Vagina (tissue), 2 donors: ENCODE measurements around the gene PSD.
A peak's percentile ranks its signal among the peaks of the same experiment; 100 is the strongest.

Experiments
- CTCF ChIP-seq, 3 experiments: fragments of 450-650 bp in 2 of 3; fragments of 200-600 bp in 1 of 3; sonication (generic) in 1 of 3; IDR thresholded peaks; one replicate each; pipeline ENCODE4 v1.5.1; 2017 to 2019; ENCODE audit warnings: antibody characterized with exemption in 3 of 3, mild to moderate bottlenecking in 2 of 3, moderate library complexity in 2 of 3
- POLR2A ChIP-seq, 2 donors: fragments of 450-650 bp; IDR thresholded peaks; one replicate each; pipeline ENCODE4 v1.6.1; 2017; ENCODE audit warnings: antibody characterized with exemption in 2 of 2, mild to moderate bottlenecking in 2 of 2, moderate library complexity in 2 of 2
- POLR2AphosphoS5 ChIP-seq, 2 donors: sonication (generic); formaldehyde crosslinking; IDR thresholded peaks; one replicate each; pipeline ENCODE4 v1.9.0; 2017; ENCODE audit warnings: antibody characterized with exemption in 2 of 2, mild to moderate bottlenecking in 2 of 2, low read depth in 1 of 2; ENCODE audit not compliant: insufficient read depth in 1 of 2

GRCh38 chr10:102408728-102409603 is 9.6 kb downstream of the PSD start:
- TF ChIP-seq CTCF (IDR thresholded peaks at IDR 0.05) (no peak), POLR2AphosphoS5 (IDR thresholded peaks at IDR 0.05; ENCODE audit: insufficient read depth in 1 of 2, low read depth in 1 of 2) (peak in 1 of 2 donors; percentile 61), POLR2A (IDR thresholded peaks at IDR 0.05) (no peak)
